Body of pancreas (tissue), 4 donors: ENCODE data around the gene KIAA0930. TPM values are rescaled to one million over a fixed set of nuclear protein-coding genes. Genes with fewer than 3 reads are reported as not detected.

Source experiments
- ATAC-seq: fragments of 150-250 bp; one replicate; pipeline ENCODE4 v1.9.1; 2016
- DNase-seq, 4 donors: peaks; one replicate each; pipeline ENCODE4 v3.0.0-alpha.2; 2019
- H3K27ac ChIP-seq, 4 donors: fragments of 200-600 bp; sonication (generic); 1 replicate in 3 of 4; 2 replicates in 1 of 4; pipeline versions ENCODE4 v1.5.1 to v1.6.1; 2016 to 2019; ENCODE audit warnings: mild to moderate bottlenecking in 1 of 4, mixed read lengths in 1 of 4, moderate library complexity in 1 of 4
- H3K27me3 ChIP-seq, 2 donors: fragments of 200-600 bp; sonication (generic); one replicate each; pipeline ENCODE4 v1.6.0; 2016; ENCODE audit warnings: mild to moderate bottlenecking in 1 of 2
- H3K36me3 ChIP-seq, 2 donors: fragments of 200-600 bp; sonication (generic); replicated peaks in 1 of 2; 2 replicates each; pipeline ENCODE4 v1.5.1; 2016; ENCODE audit warnings: low read depth in 2 of 2; ENCODE audit not compliant: insufficient read depth in 1 of 2
- H3K4me1 ChIP-seq: fragments of 200-600 bp; sonication (generic); one replicate; pipeline ENCODE4 v1.6.0; 2016
- H3K4me3 ChIP-seq, 2 donors: fragments of 200-600 bp; sonication (generic); 1 replicate in 1 of 2; 2 replicates in 1 of 2; pipeline ENCODE4 v1.5.1; 2016 to 2019
- H3K9me3 ChIP-seq, 3 donors: fragments of 200-600 bp; sonication (generic); 1 replicate in 2 of 3; 2 replicates in 1 of 3; pipeline ENCODE4 v1.5.1; 2016
- POLR2A ChIP-seq, 3 donors: fragments of 450-650 bp; IDR thresholded peaks; one replicate each; pipeline ENCODE4 v1.6.1; 2016; ENCODE audit warnings: antibody characterized with exemption in 3 of 3, mild to moderate bottlenecking in 2 of 3
- WGBS, 2 donors: methylation state at CpG; one replicate each; pipeline ENCODE4 v1.1.5; 2017; 5-methylcytosine and 5-hydroxymethylcytosine counted together
- intact Hi-C: fragments of 100-400 bp; cut with DNase I; formaldehyde crosslinking; loops from one replicate; pipeline ENCODE4 v1.15.1; 2023
- total RNA-seq, 2 donors: library from RNA; depleted of rRNA; stranded (reverse); fragments of >200 nt; gene quantifications; one replicate each; pipeline ENCODE4 v1.1.0, GENCODE V29; 2016
- TF ChIP-seq, protein P1 (sequence below), 7 experiments: fragments of 450-650 bp in 4 of 7; fragments of 200-600 bp in 3 of 7; sonication (generic) in 3 of 7; IDR thresholded peaks; one replicate each; pipeline ENCODE4 v1.5.1; 2016 to 2019; ENCODE audit warnings: antibody characterized with exemption in 7 of 7

KIAA0930 gene
- total RNA-seq, 2 donors from 2014 or later, result 14.2 to 17.9 TPM

DNA sequence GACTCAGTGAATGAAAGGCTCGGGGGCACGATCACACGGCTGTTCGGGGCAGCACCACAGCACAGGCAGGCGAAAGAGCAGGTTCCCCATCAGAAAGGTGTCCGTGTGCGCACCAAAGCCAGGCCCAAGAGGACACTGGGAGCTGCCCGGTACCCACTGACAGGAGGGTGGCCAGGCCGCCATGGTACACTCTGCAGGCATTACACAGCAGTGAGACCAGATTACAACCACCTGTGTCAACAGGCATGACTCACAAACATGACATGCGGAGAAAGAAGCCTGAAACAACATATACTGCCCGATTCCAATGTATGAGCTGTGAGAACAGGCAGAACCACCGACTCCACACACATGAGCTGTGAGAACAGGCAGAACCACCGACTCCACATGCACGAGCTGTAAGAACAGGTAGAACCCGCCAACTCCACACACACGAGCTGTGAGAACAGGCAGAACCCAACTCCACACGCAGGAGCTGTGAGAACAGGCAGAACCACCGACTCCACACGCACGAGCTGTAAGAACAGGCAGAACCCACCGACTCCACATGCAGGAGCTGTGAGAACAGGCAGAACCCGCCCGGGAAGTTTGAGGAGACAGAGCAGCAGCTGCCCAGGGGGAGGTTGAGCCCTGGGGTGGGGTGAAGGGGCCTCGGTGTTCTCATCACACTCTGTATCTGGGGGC, 32.6 kb downstream of the KIAA0930 start:
- TF ChIP-seq, protein P1, sequence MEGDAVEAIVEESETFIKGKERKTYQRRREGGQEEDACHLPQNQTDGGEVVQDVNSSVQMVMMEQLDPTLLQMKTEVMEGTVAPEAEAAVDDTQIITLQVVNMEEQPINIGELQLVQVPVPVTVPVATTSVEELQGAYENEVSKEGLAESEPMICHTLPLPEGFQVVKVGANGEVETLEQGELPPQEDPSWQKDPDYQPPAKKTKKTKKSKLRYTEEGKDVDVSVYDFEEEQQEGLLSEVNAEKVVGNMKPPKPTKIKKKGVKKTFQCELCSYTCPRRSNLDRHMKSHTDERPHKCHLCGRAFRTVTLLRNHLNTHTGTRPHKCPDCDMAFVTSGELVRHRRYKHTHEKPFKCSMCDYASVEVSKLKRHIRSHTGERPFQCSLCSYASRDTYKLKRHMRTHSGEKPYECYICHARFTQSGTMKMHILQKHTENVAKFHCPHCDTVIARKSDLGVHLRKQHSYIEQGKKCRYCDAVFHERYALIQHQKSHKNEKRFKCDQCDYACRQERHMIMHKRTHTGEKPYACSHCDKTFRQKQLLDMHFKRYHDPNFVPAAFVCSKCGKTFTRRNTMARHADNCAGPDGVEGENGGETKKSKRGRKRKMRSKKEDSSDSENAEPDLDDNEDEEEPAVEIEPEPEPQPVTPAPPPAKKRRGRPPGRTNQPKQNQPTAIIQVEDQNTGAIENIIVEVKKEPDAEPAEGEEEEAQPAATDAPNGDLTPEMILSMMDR (IDR thresholded peaks at IDR 0.05), result no peak
- TF ChIP-seq POLR2A (IDR thresholded peaks at IDR 0.05), result no peak
- ATAC-seq (peak; percentile 74), DNase-seq (peak in 3 of 4 donors; percentile 48 to 75 (median 57))
- peak overlapping the region in 2 of 4 donors; percentile 11 to 36 for H3K27ac ChIP-seq
- H3K27me3 ChIP-seq, result no peaks in the 10 kb centered on the region
- no peaks in the 10 kb centered on the region for H3K9me3 ChIP-seq
- 68 to 73% methylated on average over 21 to 24 of the region's 24 CpGs for WGBS, 2 donors
- H3K4me3 ChIP-seq, result no peak overlapping the region
- intact Hi-C loops, result no loop called here
- H3K36me3 ChIP-seq, result peaks cover 0 to 2% of the 10 kb centered on the region in 2 donors
- H3K4me1 ChIP-seq, result peaks cover 20% of the 10 kb centered on the region

DNA sequence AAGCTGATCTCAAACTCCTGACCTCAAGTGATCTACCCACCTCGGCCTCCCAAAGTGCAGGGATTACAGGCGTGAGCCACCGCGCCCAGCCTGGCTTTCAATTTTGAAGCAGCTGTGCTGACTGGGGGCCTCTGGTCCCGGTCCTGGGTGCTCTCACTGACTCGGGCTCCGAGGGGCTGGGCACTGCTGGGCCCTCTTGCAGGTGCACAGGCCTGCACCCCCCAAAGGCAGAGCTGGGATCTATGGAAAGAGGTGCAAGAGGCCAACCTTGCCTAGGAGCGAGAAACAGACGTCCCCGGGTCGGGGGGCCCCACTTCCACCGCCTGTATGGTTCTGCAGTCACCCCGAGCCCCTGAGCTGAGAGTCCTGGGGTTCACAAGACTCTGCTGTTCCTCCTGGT, 33.2 kb downstream of the KIAA0930 start:
- no peak overlapping the region for H3K27ac ChIP-seq
- H3K9me3 ChIP-seq, result no peaks in the 10 kb centered on the region
- DNase-seq (no peak), ATAC-seq (no peak)
- no peaks in the 10 kb centered on the region for H3K27me3 ChIP-seq
- WGBS, 2 donors, result 95 to 96% methylated on average over 8 to 12 of the region's 13 CpGs
- TF ChIP-seq, protein P1 (IDR thresholded peaks at IDR 0.05), result no peak
- peaks cover 20% of the 10 kb centered on the region for H3K4me1 ChIP-seq
- no peak overlapping the region for H3K4me3 ChIP-seq
- peaks cover 0 to 6% of the 10 kb centered on the region in 2 donors for H3K36me3 ChIP-seq
- intact Hi-C loops, result no loop called here

DNA sequence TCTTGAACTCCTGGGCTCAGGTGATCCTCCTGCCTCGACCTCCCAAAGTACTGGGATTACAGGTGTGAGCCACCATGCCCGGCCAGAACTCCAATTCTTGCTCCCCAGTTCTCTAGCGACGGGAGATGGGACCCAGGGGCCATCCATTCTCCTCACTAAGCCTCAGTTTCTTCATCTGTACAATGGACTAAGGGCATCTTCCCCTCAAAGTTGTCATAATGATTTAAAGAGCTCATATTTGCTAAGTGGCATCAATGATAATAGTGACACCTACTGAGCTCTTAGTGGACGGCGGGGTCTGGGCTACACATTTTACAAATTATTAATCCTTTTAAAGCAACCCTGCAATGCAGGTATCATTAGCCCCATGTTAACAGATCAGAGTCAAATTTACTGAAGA, 34.5 kb downstream of the KIAA0930 start:
- intact Hi-C loops, result no loop called here
- Histone ChIP-seq H3K27ac (no peak overlapping the region), H3K4me1 (peaks cover 20% of the 10 kb centered on the region), H3K36me3 (peaks cover 0 to 6% of the 10 kb centered on the region in 2 donors), H3K27me3 (no peaks in the 10 kb centered on the region), H3K9me3 (no peaks in the 10 kb centered on the region), H3K4me3 (no peak overlapping the region)
- ATAC-seq (no peak), DNase-seq (no peak)
- TF ChIP-seq POLR2A (IDR thresholded peaks at IDR 0.05), result no peak
- 95% methylated on average over 6 of the region's 6 CpGs for WGBS, 2 donors

- intact Hi-C loops, result no loop called here
- WGBS, 2 donors, result 87 to 96% methylated on average over 9 to 19 of the region's 20 CpGs
- peaks cover 0 to 6% of the 10 kb centered on the region in 2 donors for H3K36me3 ChIP-seq
These were observed 35.3 kb downstream of the KIAA0930 start for GRCh38 chr22:45205276-45205925.

DNA sequence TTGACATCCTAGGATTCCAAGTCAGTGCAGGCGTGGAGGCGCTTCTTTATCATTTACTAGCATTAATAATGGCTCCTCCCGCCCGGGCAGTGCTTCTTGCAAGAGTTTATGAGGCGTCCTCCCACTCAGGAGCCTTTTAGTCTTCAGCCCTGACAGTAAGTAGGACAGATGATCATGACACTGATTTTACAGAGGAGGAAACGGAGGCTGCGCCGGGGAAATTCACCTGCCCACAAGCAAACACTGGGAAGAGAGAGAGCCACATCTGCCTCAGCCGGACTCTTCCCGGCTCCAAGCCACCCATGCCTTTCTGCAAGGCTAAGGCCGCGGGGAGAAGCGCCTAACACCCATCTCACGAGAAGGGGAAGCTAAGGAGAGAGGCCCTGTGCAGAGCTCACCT, 35.9 kb downstream of the KIAA0930 start:
- DNase-seq (no peak), ATAC-seq (no peak)
- 88 to 89% methylated on average over 14 of the region's 14 CpGs for WGBS, 2 donors
- intact Hi-C loops, result no loop called here
- Histone ChIP-seq H3K27me3 (no peaks in the 10 kb centered on the region), H3K4me1 (peaks cover 20% of the 10 kb centered on the region), H3K4me3 (no peak overlapping the region), H3K9me3 (no peaks in the 10 kb centered on the region), H3K27ac (no peak overlapping the region), H3K36me3 (peaks cover 0 to 9% of the 10 kb centered on the region in 2 donors)
- TF ChIP-seq POLR2A (IDR thresholded peaks at IDR 0.05), result no peak
- TF ChIP-seq, protein P1 (IDR thresholded peaks at IDR 0.05), result no peak

More at GRCh38 chr22:45205276-45205925, 35.3 kb downstream of the KIAA0930 start:
- TF ChIP-seq POLR2A (IDR thresholded peaks at IDR 0.05), result no peak
- TF ChIP-seq, protein P1 (IDR thresholded peaks at IDR 0.05), result no peak
- no peak overlapping the region for H3K27ac ChIP-seq
- H3K4me1 ChIP-seq, result peaks cover 20% of the 10 kb centered on the region
- H3K27me3 ChIP-seq, result no peaks in the 10 kb centered on the region
- no peak overlapping the region for H3K4me3 ChIP-seq
- no peaks in the 10 kb centered on the region for H3K9me3 ChIP-seq
- no peak for DNase-seq
- ATAC-seq, result no peak
